ENCODE results near the gene ZFP69. TPM values are rescaled to one million over a fixed set of nuclear protein-coding genes. Genes with fewer than 3 reads are reported as not detected.
"Not testable (repeated sequence)": the region's sequence is repeated elsewhere in the genome, so short reads cannot be mapped to it uniquely, and the experiment has no call there.

Gene ZFP69
- total RNA-seq, 1 donor from 2014 or later = 5.1 TPM

DNA sequence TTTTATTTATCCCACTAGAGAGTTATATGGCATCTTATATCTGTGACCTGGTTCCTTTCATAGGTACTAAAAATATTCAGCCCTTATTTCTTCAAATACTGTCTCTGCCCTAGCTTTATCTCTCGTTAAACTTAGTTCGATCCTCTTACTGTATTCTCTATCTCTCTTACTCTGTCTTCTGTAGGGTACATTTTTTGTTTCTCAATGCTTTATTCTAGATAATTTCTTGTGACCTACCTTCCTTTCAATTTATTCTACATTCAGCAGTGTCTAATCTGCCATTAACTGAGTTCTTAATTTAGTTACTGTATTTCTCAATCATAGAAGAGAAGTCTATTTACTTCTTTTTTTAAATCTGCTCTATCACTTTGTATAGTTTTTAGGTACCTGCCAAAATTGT, 1.8 kb upstream of the ZFP69 start:
- TF ChIP-seq, protein P1, sequence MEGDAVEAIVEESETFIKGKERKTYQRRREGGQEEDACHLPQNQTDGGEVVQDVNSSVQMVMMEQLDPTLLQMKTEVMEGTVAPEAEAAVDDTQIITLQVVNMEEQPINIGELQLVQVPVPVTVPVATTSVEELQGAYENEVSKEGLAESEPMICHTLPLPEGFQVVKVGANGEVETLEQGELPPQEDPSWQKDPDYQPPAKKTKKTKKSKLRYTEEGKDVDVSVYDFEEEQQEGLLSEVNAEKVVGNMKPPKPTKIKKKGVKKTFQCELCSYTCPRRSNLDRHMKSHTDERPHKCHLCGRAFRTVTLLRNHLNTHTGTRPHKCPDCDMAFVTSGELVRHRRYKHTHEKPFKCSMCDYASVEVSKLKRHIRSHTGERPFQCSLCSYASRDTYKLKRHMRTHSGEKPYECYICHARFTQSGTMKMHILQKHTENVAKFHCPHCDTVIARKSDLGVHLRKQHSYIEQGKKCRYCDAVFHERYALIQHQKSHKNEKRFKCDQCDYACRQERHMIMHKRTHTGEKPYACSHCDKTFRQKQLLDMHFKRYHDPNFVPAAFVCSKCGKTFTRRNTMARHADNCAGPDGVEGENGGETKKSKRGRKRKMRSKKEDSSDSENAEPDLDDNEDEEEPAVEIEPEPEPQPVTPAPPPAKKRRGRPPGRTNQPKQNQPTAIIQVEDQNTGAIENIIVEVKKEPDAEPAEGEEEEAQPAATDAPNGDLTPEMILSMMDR (IDR thresholded peaks at IDR 0.05) = no peak
- ATAC-seq (ENCODE audit: low read depth) (no peak), DNase-seq (no peak)
- intact Hi-C loops (cut with micrococcal nuclease) = loop anchor here (10.0 kb wide), 1 partner anchor 220 kb away; the partner anchor contains the start of gene NFYC
- CTCF ChIA-PET = no interaction called here
- no peak overlapping the region for H3K27ac Mint-ChIP-seq
- no peak overlapping the region for H3K4me3 Mint-ChIP-seq
- POLR2A ChIA-PET = no interaction called here
- H3K27me3 Mint-ChIP-seq = no peaks in the 10 kb centered on the region
- peaks cover 24% of the 10 kb centered on the region for H3K9me3 Mint-ChIP-seq
- peaks cover 17% of the 10 kb centered on the region for H3K36me3 Mint-ChIP-seq (ENCODE audit: low read depth)
- H3K4me1 Mint-ChIP-seq = peaks cover 17% of the 10 kb centered on the region

DNA sequence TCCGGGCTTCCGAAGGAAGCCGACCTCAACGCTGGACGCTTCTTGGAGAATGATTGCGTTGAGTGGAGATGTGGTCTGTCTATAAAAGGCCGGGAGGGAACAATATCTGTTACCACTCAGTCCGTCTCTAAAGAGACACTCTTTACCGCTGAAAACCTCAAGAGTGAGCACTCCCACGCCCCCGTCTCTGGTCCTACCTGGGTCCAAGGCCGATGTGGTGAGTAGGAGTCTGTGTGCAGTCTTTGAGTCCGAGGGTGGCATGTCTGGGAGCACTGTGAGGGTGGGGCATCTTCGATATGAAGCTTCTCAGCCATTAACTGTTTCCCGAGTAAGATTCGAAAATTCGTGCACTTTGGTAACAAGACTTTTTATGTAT, 576 bp downstream of the ZFP69 start:
- ChIA-PET CTCF (interaction anchor here (0.9 to 1.4 kb wide), 3 partner anchors 10 to 54 kb away, joined by 3 to 5 read pairs (median 3); partner anchors contain the start of gene ZNF684), POLR2A (interaction anchor here (0.8 to 2.2 kb wide), 11 partner anchors 10 to 220 kb away, joined by 3 to 18 read pairs (median 3); partner anchors contain the start of genes EXO5, NFYC, ZFP69B and ZMPSTE24)
- DNase-seq (no peak), ATAC-seq (ENCODE audit: low read depth) (peak; percentile 9)
- Mint-ChIP-seq H3K27ac (peak overlapping the region; percentile 87), H3K9me3 (peaks cover 17% of the 10 kb centered on the region), H3K36me3 (ENCODE audit: low read depth) (peaks cover 34% of the 10 kb centered on the region), H3K4me1 (peaks cover 17% of the 10 kb centered on the region), H3K27me3 (no peaks in the 10 kb centered on the region), H3K4me3 (peak overlapping the region; percentile 85)
- TF ChIP-seq, protein P1 (IDR thresholded peaks at IDR 0.05) = no peak
- intact Hi-C loops (cut with micrococcal nuclease) = loop anchor here (1.0 to 10.0 kb wide), 4 partner anchors 27 to 217 kb away; partner anchors contain the start of genes EXO5, NFYC, ZFP69B and ZNF684

DNA sequence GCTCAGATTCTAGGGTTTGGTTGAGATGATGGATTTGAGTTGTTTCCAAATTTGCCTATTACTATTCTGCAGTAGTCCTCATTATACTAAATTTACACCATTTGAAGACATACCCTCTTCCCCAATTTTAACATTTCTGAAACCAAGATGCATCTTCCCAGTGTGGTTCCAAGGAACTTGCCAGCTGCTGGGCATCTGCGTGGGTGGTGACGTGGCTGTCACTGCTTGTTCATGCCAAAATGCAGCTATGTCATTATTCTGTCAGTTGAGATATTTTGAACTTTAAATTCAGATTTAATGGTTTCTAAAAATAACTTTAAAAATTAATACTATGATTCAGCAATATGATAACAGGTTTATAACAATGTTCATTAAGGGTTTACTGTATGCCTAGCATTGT, 1.2 kb downstream of the ZFP69 start:
- Mint-ChIP-seq H3K4me3 (peak overlapping the region; percentile 85), H3K27ac (peak overlapping the region; percentile 87), H3K4me1 (peaks cover 17% of the 10 kb centered on the region), H3K36me3 (ENCODE audit: low read depth) (peaks cover 40% of the 10 kb centered on the region), H3K9me3 (peaks cover 12% of the 10 kb centered on the region), H3K27me3 (no peaks in the 10 kb centered on the region)
- DNase-seq (no peak), ATAC-seq (ENCODE audit: low read depth) (no peak)
- TF ChIP-seq, protein P1 (IDR thresholded peaks at IDR 0.05) = no peak
- ChIA-PET CTCF (interaction anchor here (0.9 to 1.4 kb wide), 3 partner anchors 10 to 54 kb away, joined by 3 to 5 read pairs (median 3); partner anchors contain the start of gene ZNF684), POLR2A (interaction anchor here (0.8 to 2.2 kb wide), 7 partner anchors 9 to 221 kb away, joined by 3 to 18 read pairs (median 4); partner anchors contain the start of genes EXO5, NFYC, ZFP69B and ZMPSTE24)
- intact Hi-C loops (cut with micrococcal nuclease) = loop anchor here (10.0 kb wide), 1 partner anchor 217 kb away; the partner anchor contains the start of gene NFYC

DNA sequence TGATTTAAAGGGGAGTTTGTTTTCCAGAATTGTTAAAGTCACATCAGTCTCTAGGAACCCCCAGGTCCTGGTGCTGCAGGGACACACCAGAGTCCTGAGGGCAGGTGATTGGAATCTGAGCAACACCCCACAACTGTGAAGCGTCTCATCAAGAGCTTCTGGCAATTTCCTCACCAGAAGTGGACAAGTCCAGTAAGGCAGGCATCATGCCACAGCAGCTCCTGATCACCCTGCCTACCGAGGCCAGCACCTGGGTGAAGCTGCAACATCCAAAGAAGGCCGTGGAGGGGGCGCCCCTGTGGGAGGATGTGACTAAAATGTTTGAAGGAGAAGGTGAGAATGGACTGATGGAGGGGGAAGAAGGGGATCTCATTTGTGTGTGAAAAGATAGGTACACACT, 2.1 kb downstream of the ZFP69 start:
- TF ChIP-seq, protein P1 (IDR thresholded peaks at IDR 0.05) = no peak
- Mint-ChIP-seq H3K4me3 (no peak overlapping the region), H3K27me3 (no peaks in the 10 kb centered on the region), H3K27ac (peak overlapping the region; percentile 27), H3K4me1 (peaks cover 17% of the 10 kb centered on the region), H3K36me3 (ENCODE audit: low read depth) (peaks cover 46% of the 10 kb centered on the region), H3K9me3 (peaks cover 8% of the 10 kb centered on the region)
- intact Hi-C loops (cut with micrococcal nuclease) = loop anchor here (10.0 kb wide), 1 partner anchor 216 kb away; the partner anchor contains the start of gene NFYC
- DNase-seq (no peak), ATAC-seq (ENCODE audit: low read depth) (no peak)
- ChIA-PET POLR2A (no interaction called here), CTCF (interaction anchor here (1.3 to 1.4 kb wide), 2 partner anchors 41 to 53 kb away, joined by 3 to 5 read pairs; partner anchors contain the start of gene ZNF684)

DNA sequence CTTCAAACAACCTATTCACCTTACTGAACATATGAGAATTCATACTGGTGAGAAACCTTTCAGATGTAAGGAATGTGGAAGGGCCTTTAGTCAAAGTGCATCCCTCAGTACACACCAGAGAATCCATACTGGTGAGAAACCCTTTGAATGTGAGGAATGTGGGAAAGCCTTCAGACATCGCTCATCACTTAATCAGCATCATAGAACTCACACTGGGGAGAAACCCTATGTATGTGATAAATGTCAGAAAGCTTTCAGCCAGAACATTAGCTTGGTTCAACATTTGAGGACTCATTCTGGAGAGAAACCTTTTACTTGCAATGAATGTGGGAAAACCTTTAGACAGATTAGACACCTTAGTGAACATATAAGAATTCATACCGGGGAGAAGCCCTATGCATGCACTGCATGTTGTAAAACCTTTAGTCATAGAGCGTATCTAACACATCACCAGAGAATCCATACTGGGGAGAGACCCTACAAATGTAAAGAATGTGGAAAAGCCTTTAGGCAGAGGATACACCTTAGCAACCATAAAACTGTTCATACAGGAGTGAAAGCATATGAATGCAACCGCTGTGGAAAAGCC, 18.3 kb downstream of the ZFP69 start:
- Mint-ChIP-seq H3K9me3 (peaks cover 47% of the 10 kb centered on the region), H3K27me3 (no peaks in the 10 kb centered on the region), H3K4me1 (no peaks in the 10 kb centered on the region), H3K4me3 (no peak overlapping the region), H3K27ac (no peak overlapping the region), H3K36me3 (ENCODE audit: low read depth) (peaks cover 77% of the 10 kb centered on the region)
- TF ChIP-seq, protein P1 (IDR thresholded peaks at IDR 0.05) = no peak
- POLR2A ChIA-PET = interaction anchor here (0.6 to 1.7 kb wide), 3 partner anchors 13 to 42 kb away, joined by 3 to 5 read pairs (median 4); partner anchors contain the start of gene EXO5
- CTCF ChIA-PET = no interaction called here
- ATAC-seq (ENCODE audit: low read depth) (no peak), DNase-seq (no peak)
- intact Hi-C loops (cut with micrococcal nuclease) = no loop called here

DNA sequence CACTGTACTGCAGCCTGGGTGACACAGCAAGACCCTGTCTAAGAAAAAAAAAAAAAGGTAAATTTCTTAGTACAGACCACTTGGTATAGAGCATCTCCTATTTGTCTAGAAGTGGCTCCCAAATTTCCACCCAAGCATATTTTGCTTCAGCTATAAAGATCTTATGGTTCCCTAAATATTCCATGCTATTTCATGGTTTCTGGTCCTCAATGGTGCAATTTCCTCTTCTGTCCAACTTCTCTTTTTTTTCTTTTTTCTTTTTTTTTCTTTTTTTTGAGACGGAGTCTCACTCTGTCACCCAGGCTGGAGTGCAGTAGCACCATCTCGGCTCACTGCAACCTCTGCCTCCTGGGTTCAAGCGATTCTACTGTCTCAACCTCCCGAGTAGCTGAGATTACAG, 25.6 kb downstream of the ZFP69 start:
- H3K27me3 Mint-ChIP-seq; intact Hi-C loops (cut with micrococcal nuclease); CTCF ChIA-PET; H3K4me3 Mint-ChIP-seq; H3K4me1 Mint-ChIP-seq; DNase-seq; H3K27ac Mint-ChIP-seq; ATAC-seq (ENCODE audit: low read depth): not testable (repeated sequence)
- Mint-ChIP-seq H3K36me3 (ENCODE audit: low read depth) (peaks cover 52% of the 10 kb centered on the region), H3K9me3 (peaks cover 35% of the 10 kb centered on the region)
- POLR2A ChIA-PET = interaction anchor here (0.6 kb wide), 1 partner anchor 311 kb away, joined by 5 read pairs; no protein-coding TSS in a partner anchor
